ENCODE data around the gene RYR1.

Gene RYR1

GRCh38 chr19:38632476-38633213 lies 199.2 kb downstream of the RYR1 start:
- TF ChIP-seq CTCF (IDR thresholded peaks at IDR 0.05; ENCODE audit: control insufficient read depth, extremely low read depth, insufficient read depth), result no peak
- no peak overlapping the region for H3K4me3 ChIP-seq (ENCODE audit: low read depth, low read length)

GRCh38 chr19:38634757-38635482 lies 201.4 kb downstream of the RYR1 start:
- TF ChIP-seq CTCF (IDR thresholded peaks at IDR 0.05; ENCODE audit: control insufficient read depth, extremely low read depth, insufficient read depth), result peak; percentile 73
- no peak for DNase-seq (ENCODE audit: low read depth)
- no peak overlapping the region for H3K4me3 ChIP-seq (ENCODE audit: low read depth, low read length)

More at GRCh38 chr19:38632476-38633213, 199.2 kb downstream of the RYR1 start:
- DNase-seq (ENCODE audit: low read depth), result no peak

GRCh38 chr19:38635483-38636399 lies 202.2 kb downstream of the RYR1 start:
- no peak overlapping the region for H3K4me3 ChIP-seq (ENCODE audit: low read depth, low read length)
- no peak for DNase-seq (ENCODE audit: low read depth)
- TF ChIP-seq CTCF (IDR thresholded peaks at IDR 0.05; ENCODE audit: control insufficient read depth, extremely low read depth, insufficient read depth), result no peak
